Mucosa of gallbladder (tissue), 1 donor: ENCODE results near the gene EPHA1. TPM values are rescaled to one million over a fixed set of nuclear protein-coding genes. Genes with fewer than 3 reads are reported as not detected.
A peak's percentile ranks its signal among the peaks of the same experiment; 100 is the strongest.

ENCODE experiments used
- DNase-seq: peaks from one replicate; pipeline ENCODE4 v3.0.0-alpha.2; 2020; ENCODE audit warnings: low spot score
- total RNA-seq: library from RNA; stranded (reverse); gene quantifications from one replicate; pipeline ENCODE4 v1.2.1, GENCODE V29; 2021
- donor health status: DM: no; HTN: no; CAD: no.

Gene EPHA1
- total RNA-seq, 1 donor from 2014 or later: 38.0 TPM

GRCh38 chr7:143351060-143351459 lies 57.6 kb downstream of the EPHA1 start:
- no peak for DNase-seq

GRCh38 chr7:143347950-143348349 lies 60.7 kb downstream of the EPHA1 start:
- DNase-seq: no peak

- no peak for DNase-seq
These were observed 62.6 kb downstream of the EPHA1 start for GRCh38 chr7:143346018-143346417.

GRCh38 chr7:143345428-143345900 lies 63.2 kb downstream of the EPHA1 start:
- DNase-seq: peak; percentile 67

GRCh38 chr7:143343596-143343995 lies 65.1 kb downstream of the EPHA1 start:
- DNase-seq: no peak

- DNase-seq: no peak
These were observed 66.8 kb downstream of the EPHA1 start for GRCh38 chr7:143341842-143342241.

Other genes with a start within 250 kb of the EPHA1 start
- gene TAS2R39, start 225.4 kb downstream of the EPHA1 start, total RNA-seq: not detected
- not detected for gene TAS2R40, start 186.8 kb downstream of the EPHA1 start, total RNA-seq
- 252 TPM for gene GSTK1, start 145.4 kb downstream of the EPHA1 start, total RNA-seq
- gene TMEM139, start 123.9 kb downstream of the EPHA1 start, total RNA-seq: 47.8 TPM
- gene CASP2, start 120.5 kb downstream of the EPHA1 start, total RNA-seq: 38.7 TPM
- gene CLCN1, start 92.7 kb downstream of the EPHA1 start, total RNA-seq: 1.2 TPM
- gene FAM131B, start 46.1 kb downstream of the EPHA1 start, total RNA-seq: 6.6 TPM
- gene ZYX, start 27.5 kb downstream of the EPHA1 start, total RNA-seq: 276 TPM
- not detected for gene TAS2R60, start 34.6 kb upstream of the EPHA1 start, total RNA-seq
- not detected for gene TAS2R41, start 69.0 kb upstream of the EPHA1 start, total RNA-seq
- gene CTAGE15, start 162.9 kb upstream of the EPHA1 start, total RNA-seq: 0.63 TPM
- gene TCAF2, start 212.1 kb upstream of the EPHA1 start, total RNA-seq: 8.9 TPM